Ammon's horn (tissue), 1 donor: ENCODE results near the gene SLC7A10.
"Not testable (repeated sequence)": the region's sequence is repeated elsewhere in the genome, so short reads cannot be mapped to it uniquely, and the experiment has no call there.

Experiments used
- DNase-seq: peaks from one replicate; pipeline ENCODE4 v3.0.0-alpha.2; 2016; ENCODE audit warnings: low spot score

Gene SLC7A10

GRCh38 chr19:33238481-33239149 lies 13.0 kb upstream of the SLC7A10 start:
- DNase-seq, result no peak

DNA sequence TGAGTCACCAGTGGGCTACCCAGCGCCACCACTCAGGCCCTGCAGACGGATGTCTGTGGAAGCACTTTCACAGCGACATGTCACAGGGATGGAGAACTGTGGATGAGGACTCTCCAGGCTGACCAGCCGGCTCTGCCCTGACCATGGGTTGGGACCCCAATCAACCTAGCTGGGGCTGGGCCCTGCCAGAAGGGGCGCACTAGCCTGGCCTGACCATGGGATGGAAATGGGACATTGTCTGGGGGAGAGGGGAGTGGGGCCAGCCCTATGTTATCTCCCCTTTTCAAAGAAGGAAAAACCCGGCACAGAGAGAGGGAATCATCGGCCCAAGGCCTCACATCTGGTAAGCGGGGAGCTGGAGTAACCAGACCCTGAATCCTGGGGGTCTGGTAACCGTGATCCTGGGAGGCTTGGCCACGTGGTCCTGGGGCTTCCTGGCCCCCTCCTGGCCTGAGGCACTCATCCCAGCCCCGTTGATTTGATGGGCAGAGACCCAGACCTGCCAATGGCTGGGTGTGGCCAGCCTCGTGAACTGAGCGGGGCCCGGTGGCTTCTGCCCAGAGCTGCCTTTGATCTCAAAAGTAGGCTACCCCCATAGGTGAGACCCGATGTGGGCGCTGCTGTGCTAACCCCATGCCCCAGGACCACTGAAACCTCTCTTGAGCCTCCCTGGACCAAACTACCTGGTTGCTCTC lies 11.2 kb upstream of the SLC7A10 start:
- no peak for DNase-seq

- DNase-seq, result no peak
Measured at GRCh38 chr19:33235996-33236350, 10.3 kb upstream of the SLC7A10 start.

DNA sequence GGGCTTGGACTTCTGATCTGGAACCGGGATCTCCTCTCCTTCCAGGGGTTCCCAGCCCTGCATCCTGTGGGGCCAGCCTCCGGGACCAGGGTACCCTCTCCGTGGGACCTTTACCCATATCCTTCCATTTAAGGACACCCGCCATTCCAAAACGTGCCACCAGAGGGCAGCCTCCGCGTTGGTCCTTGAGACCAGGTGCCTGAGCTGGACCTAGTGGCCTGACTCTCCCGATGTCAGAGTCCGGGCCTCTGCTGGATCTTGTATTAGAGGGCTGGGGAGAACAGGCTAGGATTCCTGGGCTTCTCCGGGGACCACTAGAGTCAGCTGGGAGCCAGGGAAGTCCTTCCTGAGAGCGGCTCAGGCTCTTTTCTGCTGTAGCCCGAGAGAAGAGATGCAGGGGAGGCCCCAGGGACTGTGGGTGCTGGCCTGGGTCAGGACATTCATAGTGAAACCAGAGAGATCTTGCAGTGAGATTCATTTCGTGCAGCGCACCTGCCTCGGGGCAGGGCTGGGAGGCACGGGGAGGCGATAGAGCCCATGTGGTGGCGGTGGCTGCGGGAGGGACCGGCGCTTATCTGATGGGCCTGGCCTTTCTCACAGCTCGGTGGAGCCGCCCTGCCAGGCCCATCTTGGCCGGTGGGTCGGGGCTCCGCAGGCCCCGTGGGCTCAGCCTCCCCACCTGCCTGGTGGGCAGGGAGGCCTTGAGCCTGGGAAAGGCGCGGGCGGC lies 9.8 kb upstream of the SLC7A10 start:
- DNase-seq, result peak; percentile 80

- DNase-seq, result no peak
Measured at GRCh38 chr19:33234736-33235135, 9.1 kb upstream of the SLC7A10 start.

DNA sequence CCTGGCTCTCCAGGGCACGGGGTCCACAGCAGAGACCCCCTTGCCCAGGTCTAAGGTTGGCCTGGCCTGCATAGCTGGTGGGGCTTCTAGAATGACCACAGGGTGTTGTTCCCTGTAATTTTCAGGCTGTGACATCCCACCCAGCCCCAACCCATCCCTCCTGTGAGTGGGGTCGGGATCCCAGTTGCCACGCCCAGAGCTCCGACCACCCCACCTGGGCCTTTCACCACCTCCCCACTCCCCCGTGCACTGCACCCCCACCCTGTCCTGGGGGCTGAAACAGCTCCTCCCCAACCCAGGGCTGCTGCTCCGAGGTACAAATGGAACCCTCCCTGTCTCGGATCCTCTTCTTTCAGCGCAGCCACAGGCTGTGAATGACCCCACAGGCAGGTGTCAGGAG lies 8.4 kb upstream of the SLC7A10 start:
- no peak for DNase-seq

- DNase-seq, result no peak
Measured at GRCh38 chr19:33233056-33233873, 7.6 kb upstream of the SLC7A10 start.

- DNase-seq, result no peak
Measured at GRCh38 chr19:33232656-33233055, 7.0 kb upstream of the SLC7A10 start.

GRCh38 chr19:33231511-33231910 lies 5.9 kb upstream of the SLC7A10 start:
- no peak for DNase-seq

- no peak for DNase-seq
Measured at GRCh38 chr19:33229962-33230361, 4.3 kb upstream of the SLC7A10 start.

DNA sequence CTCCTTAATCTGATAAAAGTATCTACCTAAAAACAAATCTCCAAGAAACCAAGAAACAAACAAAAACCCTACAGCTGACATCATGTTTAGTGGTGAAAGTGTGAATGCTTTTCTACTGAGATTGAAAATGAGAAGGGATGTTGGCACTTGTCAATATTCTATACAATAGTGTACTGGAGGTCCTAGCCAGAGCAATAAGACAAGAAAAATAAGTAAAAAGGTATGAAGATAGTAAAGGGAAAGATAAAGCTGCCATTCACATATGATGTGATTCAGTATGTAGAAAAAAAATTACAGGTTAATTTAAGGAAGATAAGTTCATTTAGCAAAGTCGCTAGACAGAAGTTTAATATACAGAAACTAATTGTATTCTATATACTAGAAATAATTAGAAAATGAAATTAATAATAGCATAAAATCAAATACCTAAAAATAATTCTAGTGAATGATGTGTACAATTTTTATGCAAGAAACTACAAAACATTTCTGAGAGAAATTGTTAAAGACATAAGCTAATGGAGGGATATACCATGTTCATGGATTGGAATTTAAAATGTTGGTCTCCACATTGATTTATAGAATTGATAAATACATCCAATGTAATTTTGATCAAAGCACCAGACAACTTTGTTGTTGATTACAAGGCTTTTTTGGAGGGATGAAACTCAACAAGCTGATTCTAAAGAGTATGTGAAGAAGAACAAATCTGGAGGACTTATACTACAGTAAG lies 2.4 kb upstream of the SLC7A10 start:
- no peak for DNase-seq

DNA sequence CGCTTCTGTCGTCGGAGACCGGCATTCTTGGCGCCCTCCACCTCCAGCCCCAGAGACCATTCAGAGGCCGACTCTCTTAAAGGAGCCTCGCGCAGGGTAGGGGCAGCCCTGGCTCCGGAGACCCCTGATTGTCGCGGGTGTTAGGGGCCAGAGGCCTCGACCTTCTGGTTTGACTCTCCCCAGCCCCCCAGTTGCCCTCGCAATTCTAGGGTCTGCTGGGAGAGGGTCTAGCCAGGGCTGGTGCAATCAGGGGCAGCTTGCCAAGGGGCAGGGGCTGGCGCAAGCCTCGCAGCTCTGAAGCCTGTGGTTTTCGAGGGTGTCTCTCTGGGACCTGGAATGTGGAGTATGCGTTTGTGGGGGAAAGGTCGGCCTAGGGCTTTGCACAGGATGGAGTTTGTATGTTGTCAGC lies 1.6 kb upstream of the SLC7A10 start:
- no peak for DNase-seq

DNA sequence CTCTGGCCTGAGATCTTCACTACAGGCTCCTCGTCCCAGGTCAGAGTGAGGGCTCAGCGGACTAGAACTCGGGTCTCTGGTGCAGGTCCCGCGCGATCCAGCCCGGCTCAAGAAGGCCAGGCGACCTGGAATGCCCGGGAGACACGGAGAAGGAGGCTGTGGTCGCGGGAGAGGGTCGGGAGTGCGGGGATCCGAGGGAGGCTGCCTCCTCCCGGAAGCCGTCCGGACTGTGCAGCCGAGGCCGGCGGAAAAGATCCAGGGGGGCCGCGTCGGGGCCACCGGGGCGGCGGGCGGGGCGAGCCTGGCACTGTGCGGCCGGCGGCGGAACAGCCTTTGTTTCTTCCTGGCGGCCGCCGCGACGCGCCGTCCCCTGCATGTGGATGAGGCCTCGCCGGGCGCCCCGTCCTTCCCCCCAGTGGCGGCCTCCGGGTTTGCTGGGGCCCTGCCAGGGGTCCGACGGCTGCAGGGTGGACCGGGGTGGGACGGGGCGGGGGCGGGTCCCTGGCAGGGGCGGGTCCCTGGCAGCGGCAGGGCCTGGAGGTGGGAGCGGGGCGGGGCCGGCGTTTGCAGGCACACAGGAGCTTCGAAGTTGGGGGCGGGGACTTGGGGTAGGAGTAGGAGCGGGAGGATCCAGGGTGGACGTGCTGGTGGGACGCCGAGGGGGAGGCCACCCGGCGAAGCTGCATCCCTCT lies 1.0 kb upstream of the SLC7A10 start:
- no peak for DNase-seq

- DNase-seq, result no peak
Measured at GRCh38 chr19:33224694-33225457, 774 bp downstream of the SLC7A10 start.

DNA sequence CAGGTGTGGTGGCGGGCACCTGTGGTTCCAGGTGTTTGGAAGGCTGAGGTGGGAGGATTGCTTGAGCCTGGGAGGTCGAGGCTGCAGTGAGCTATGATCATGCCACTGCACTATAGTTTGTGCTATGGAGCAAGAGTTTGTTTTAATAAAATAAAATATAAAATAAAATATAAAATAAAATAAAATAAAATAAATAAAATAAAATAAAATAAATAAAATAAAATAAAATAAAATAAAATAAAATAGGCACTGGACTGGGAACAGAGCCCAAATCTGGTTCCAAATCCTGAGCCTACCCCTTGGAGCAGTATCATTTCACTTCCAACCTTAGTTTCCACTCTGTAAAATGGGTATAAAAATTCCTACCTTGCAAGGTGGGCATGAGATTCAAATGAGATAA lies 3.4 kb downstream of the SLC7A10 start:
- not testable (repeated sequence) for DNase-seq

GRCh38 chr19:33221638-33222037 lies 4.0 kb downstream of the SLC7A10 start:
- no peak for DNase-seq

- DNase-seq, result no peak
Measured at GRCh38 chr19:33220735-33221134, 4.9 kb downstream of the SLC7A10 start.

DNA sequence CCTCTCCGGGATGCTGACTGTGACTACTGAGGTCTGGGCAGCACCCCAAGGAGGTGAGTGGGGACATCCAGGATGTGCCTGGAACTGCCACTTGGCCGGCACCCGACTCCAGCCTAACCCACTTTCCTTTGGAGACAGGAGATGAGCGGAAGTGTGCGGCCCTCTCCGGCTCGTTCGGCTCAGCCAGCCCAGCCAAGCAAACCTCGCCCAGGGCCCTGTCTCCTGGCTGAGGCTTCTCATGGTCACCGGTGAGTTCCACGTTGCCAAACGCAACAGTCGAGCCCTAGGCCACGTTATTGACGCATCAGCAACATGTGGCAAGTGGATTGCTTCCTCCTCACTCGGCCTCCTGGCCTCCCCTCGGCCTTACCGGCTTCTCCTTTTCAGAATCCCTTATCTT lies 5.5 kb downstream of the SLC7A10 start:
- DNase-seq, result no peak

- DNase-seq, result no peak
Measured at GRCh38 chr19:33219261-33219815, 6.3 kb downstream of the SLC7A10 start.

DNA sequence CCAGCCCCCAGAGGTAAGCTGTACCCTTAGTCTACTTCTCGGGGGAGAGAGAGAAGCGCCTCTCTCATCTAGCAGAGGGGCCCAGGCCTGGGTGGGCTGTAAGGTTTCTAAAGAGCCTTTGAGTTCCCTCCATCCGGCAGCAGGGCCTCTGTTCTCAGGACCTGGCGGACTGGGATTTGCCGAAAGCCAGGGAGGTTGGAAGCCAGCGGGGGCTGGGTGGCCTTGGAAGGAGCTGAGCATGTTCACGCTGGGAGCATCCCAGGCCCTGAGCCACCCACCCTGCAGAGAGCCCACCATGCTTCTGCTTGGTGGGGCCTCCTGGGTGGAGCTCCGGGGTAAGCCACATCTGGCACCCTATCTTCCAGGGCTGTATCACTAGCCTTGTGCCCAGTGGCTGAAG lies 7.8 kb downstream of the SLC7A10 start:
- no peak for DNase-seq
